Measurements from ENCODE around the gene BOD1L1. TPM values are rescaled to one million over a fixed set of nuclear protein-coding genes. Genes with fewer than 3 reads are reported as not detected.

The BOD1L1 gene
- total and polyA plus RNA-seq, 7 donors, result 6.0 to 19.3 (median 13.7) TPM

GRCh38 chr4:13527981-13528820 is 99.3 kb downstream of the BOD1L1 start:
- Histone ChIP-seq H3K4me3 (no peak overlapping the region), H3K27me3 (ENCODE audit: insufficient read depth in 3 of 3, low read length in 2 of 3) (peaks cover 2 to 96% (median 58%) of the 10 kb centered on the region in 3 donors), H3K9me3 (peaks cover 10% of the 10 kb centered on the region), H3K27ac (no peak overlapping the region), H3K4me1 (no peaks in the 10 kb centered on the region), H3K36me3 (ENCODE audit: insufficient read depth in 1 of 2, low read depth in 1 of 2) (no peaks in the 10 kb centered on the region)
- TF ChIP-seq CTCF (IDR thresholded peaks at IDR 0.05), result no peak
- intact Hi-C loops (cut with DNase I), result no loop called here
- no peak for DNase-seq
- no peak for ATAC-seq
- 3 to 5% (median 3%) methylated on average over 35 of the region's 35 CpGs for WGBS, 3 donors

- Histone ChIP-seq H3K4me1 (no peaks in the 10 kb centered on the region), H3K4me3 (no peak overlapping the region), H3K9me3 (peaks cover 10% of the 10 kb centered on the region), H3K27ac (no peak overlapping the region), H3K36me3 (ENCODE audit: insufficient read depth in 1 of 2, low read depth in 1 of 2) (no peaks in the 10 kb centered on the region), H3K27me3 (ENCODE audit: insufficient read depth in 3 of 3, low read length in 2 of 3) (peaks cover 2 to 95% (median 57%) of the 10 kb centered on the region in 3 donors)
- TF ChIP-seq CTCF (IDR thresholded peaks at IDR 0.05), result no peak
- WGBS, 3 donors, result 2% methylated on average over 42 to 46 of the region's 46 CpGs
- intact Hi-C loops (cut with DNase I), result no loop called here
- ATAC-seq, result no peak
- no peak for DNase-seq
Observed at GRCh38 chr4:13527192-13527980, 100.1 kb downstream of the BOD1L1 start.

- no peak for DNase-seq
- TF ChIP-seq CTCF (IDR thresholded peaks at IDR 0.05), result no peak
- H3K27me3 ChIP-seq (ENCODE audit: insufficient read depth in 3 of 3, low read length in 2 of 3), result peaks cover 2 to 95% (median 57%) of the 10 kb centered on the region in 3 donors
Observed at GRCh38 chr4:13526658-13527057, 100.9 kb downstream of the BOD1L1 start.

GRCh38 chr4:13525606-13526281 is 101.8 kb downstream of the BOD1L1 start:
- intact Hi-C loops (cut with DNase I), result no loop called here
- 21 to 28% (median 28%) methylated on average over 4 of the region's 4 CpGs for WGBS, 3 donors

More at GRCh38 chr4:13526658-13527057, 100.9 kb downstream of the BOD1L1 start:
- no peak for ATAC-seq
- Histone ChIP-seq H3K4me1 (no peaks in the 10 kb centered on the region), H3K27ac (no peak overlapping the region), H3K4me3 (no peak overlapping the region), H3K9me3 (peaks cover 10% of the 10 kb centered on the region), H3K36me3 (ENCODE audit: insufficient read depth in 1 of 2, low read depth in 1 of 2) (no peaks in the 10 kb centered on the region)
- intact Hi-C loops (cut with DNase I), result no loop called here
- 24 to 31% (median 26%) methylated on average over 3 of the region's 3 CpGs for whole genome bisulfite sequencing, 3 donors

More at GRCh38 chr4:13525606-13526281, 101.8 kb downstream of the BOD1L1 start:
- Histone ChIP-seq H3K9me3 (peaks cover 10% of the 10 kb centered on the region), H3K36me3 (ENCODE audit: insufficient read depth in 1 of 2, low read depth in 1 of 2) (no peaks in the 10 kb centered on the region), H3K4me1 (no peaks in the 10 kb centered on the region), H3K27ac (no peak overlapping the region), H3K27me3 (ENCODE audit: insufficient read depth in 3 of 3, low read length in 2 of 3) (peaks cover 2 to 94% (median 51%) of the 10 kb centered on the region in 3 donors), H3K4me3 (no peak overlapping the region)
- no peak for TF ChIP-seq CTCF (IDR thresholded peaks at IDR 0.05)
- no peak for ATAC-seq
- no peak for DNase-seq

All from psoas muscle (tissue), 8 donors.